GM12865 (cell line): ENCODE measurements around the gene IRF2.
A peak's percentile ranks its signal among the peaks of the same experiment; 100 is the strongest.

Experiments used
- DNase-seq: peaks from one replicate; pipeline ENCODE4 v3.0.0; 2010; ENCODE audit warnings: low read depth
- H3K4me3 ChIP-seq: 2 replicates; pipeline ENCODE4 v1.5.1; 2011; ENCODE audit warnings: mild to moderate bottlenecking, low read depth, low read length, control low read depth
- TF ChIP-seq, protein P1 (sequence below): IDR thresholded peaks from 2 replicates; pipeline ENCODE4 v1.5.1; 2011; ENCODE audit warnings: low read length, control low read depth, low read depth, inconsistent platforms; ENCODE audit not compliant: insufficient read depth; ENCODE audit errors: missing control alignments

The IRF2 gene

DNA sequence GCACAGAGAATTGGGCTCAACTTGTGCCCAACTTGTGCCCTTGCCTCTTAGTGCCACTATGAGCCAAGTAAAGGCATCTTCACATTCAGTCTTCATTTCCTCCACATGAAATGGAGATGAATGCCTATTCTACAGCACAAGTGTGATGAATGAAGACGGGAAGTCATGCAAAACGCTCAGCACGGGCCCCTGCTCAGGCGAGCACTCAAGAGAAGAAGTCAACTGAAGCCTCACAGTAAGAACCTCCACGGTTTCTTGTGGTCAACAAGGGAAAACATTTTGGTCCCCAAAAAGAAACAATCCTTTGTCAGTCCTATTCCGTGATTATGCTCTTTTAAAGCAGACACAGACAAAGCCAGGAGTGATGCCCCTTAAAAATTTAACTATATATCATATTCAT lies 87.0 kb downstream of the IRF2 start:
- TF ChIP-seq, protein P1, sequence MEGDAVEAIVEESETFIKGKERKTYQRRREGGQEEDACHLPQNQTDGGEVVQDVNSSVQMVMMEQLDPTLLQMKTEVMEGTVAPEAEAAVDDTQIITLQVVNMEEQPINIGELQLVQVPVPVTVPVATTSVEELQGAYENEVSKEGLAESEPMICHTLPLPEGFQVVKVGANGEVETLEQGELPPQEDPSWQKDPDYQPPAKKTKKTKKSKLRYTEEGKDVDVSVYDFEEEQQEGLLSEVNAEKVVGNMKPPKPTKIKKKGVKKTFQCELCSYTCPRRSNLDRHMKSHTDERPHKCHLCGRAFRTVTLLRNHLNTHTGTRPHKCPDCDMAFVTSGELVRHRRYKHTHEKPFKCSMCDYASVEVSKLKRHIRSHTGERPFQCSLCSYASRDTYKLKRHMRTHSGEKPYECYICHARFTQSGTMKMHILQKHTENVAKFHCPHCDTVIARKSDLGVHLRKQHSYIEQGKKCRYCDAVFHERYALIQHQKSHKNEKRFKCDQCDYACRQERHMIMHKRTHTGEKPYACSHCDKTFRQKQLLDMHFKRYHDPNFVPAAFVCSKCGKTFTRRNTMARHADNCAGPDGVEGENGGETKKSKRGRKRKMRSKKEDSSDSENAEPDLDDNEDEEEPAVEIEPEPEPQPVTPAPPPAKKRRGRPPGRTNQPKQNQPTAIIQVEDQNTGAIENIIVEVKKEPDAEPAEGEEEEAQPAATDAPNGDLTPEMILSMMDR = no peak
- no peak overlapping the region for H3K4me3 ChIP-seq
- peak; percentile 70 for DNase-seq

DNA sequence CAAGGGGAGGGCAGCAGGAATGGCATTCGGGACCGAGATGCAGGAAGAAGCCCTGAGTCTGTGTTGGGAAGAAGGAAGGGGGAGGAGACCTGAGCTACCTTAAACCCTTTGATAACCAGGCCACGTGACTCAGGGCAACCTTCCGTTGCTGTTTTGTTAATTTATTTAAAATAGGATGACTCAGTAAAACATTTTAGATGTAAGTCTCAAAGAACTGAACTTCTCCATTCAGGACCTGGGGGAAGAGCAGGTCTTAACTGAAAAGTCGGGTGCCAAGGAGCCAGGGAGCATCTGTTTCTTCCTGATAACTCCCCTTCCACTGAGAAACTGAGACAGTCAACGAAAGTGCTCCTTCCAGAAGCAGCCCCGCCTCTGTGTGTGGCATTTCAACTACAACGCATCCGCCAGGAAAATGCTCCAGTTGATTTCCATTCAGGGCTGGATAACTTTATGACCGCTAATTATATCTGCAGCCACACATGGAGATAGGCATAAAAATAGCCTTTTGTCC lies 88.0 kb downstream of the IRF2 start:
- H3K4me3 ChIP-seq = no peak overlapping the region
- TF ChIP-seq, protein P1 = no peak
- DNase-seq = no peak

DNA sequence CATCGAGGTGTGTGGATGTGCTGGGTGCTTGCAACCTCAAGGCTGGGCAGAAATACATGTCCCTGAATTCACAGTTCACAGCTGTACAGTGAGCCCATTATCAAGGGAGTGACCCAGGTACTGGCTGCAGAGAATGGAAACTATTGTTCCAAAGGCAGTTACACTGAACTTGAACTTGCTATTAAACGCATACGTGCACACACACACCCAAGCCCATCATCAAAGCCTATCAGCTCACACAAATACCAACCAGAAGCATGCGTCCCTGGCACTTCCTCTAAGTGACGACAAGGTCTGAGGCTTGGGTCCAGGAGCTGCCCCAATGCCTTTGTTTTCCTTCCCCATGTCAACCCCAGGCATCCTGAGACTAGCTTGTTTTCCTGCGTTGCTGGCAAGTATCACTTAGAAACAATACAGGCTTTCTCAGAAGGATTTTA lies 88.6 kb downstream of the IRF2 start:
- TF ChIP-seq, protein P1 = no peak
- no peak for DNase-seq
- no peak overlapping the region for H3K4me3 ChIP-seq

DNA sequence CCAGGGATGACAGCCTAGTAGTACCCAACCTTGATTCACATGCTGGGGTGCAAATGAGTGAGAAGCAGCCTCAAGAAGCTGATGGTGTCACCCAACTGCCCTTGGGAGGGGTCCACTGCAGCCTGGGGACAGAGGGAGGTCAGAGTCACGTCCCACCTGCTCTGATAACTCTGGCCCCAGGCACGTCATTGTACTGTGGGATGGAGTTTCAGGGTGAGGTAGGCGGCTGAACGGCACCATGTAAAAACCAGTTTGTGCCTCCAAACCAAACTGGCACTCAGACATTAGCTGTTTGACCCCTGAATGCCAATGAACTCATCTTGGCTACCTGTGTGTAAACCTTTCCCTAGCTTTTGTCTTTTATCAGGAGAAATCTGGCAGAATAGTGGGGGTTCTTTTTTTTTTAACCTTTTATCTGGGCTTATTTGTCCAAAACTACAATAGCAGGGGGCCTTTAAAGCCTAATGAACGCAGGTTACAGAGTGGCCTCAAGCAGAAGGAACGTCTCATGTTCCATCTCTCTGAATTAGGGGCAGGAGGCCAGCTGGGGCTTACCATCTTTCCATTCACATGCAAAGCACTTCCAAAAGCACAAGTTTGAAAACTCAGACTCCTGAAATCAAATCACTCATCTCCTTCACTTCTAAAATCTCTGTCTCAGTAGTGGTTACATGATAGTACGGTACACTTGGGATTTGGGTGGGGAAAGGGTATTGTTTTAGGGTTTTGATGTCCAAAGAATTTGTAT lies 89.4 kb downstream of the IRF2 start:
- peak; percentile 64 for DNase-seq
- H3K4me3 ChIP-seq = peak overlapping the region; percentile 58
- TF ChIP-seq, protein P1 = no peak

DNA sequence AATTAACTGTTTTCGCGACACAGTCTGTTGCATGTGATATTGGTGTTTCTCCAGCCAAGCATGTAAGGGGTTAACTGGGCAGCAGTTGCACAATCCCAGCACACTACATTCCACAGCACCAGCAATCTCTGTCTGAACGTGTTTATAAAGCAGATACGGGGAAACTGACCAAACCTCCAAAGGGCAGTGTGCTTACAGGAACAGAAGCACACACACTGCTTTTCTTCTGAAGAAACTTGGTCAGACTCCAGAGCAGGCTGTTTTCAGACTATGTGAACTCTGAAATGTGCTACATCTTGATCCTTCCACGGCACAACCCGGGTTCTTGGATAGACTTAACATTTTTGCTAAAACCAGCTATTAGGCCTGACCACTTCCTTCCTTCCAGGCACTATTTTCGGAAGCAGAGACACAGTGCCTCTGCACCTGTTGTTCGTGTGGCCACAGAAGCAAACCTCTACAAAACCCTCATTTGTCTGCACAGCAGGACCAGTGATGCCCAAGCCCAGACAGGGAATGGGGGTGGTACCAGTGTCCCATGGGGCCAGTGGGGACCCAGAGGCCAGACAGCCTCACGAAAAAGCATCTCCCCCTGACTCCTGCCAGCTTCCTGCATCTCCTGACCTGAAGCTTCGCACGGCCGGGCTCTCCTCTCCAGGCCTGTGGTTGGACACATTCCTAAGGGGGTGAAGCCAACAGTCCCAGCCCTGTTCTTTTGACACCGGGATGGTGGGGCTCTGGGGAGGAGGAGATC lies 90.1 kb downstream of the IRF2 start:
- TF ChIP-seq, protein P1 = no peak
- DNase-seq = peak; percentile 95
- peak overlapping the region; percentile 58 for H3K4me3 ChIP-seq

DNA sequence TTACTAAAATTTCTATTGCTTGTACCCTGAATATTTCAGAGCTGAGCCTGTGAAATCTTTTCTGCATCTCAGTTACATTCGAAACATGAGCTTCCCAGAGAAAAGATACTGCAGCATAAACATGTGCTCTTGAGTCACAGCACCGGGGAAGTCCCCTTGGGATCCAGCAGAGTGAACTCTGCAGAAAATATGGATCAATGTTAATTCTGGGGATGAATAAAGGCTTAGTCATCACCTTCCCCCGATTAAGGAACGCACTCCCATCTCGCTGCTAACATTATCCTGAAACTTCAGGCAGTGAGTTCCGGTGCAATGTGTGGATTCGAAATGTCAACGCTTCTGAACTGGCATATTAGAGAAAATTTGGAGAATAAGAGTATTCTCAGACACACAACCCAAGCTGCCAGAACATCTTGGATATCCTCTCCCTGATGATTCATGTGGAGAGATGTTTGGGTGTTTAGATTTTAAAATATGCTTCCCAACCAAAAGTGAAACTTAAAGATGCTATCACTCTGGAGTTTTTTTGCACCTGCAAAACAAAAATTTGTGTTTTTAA lies 90.8 kb downstream of the IRF2 start:
- DNase-seq = no peak
- H3K4me3 ChIP-seq = peak overlapping the region; percentile 58
- TF ChIP-seq, protein P1 = no peak
